HUES64 (cell line): ENCODE data around the gene TMEM132D.
A peak's percentile ranks its signal among the peaks of the same experiment; 100 is the strongest.
"Not testable (repeated sequence)": the region's sequence is repeated elsewhere in the genome, so short reads cannot be mapped to it uniquely, and the experiment has no call there.

Source experiments
- H3K27ac ChIP-seq: 2 replicates; pipeline ENCODE4 v1.7.0; 2013; ENCODE audit warnings: low read depth, low read length, inconsistent platforms
- H3K27me3 ChIP-seq: 2 replicates; pipeline ENCODE4 v1.6.1; 2013; ENCODE audit warnings: mild to moderate bottlenecking, low read length; ENCODE audit not compliant: insufficient read depth
- H3K36me3 ChIP-seq: 2 replicates; pipeline ENCODE4 v1.6.1; 2013; ENCODE audit warnings: mild to moderate bottlenecking, low read length; ENCODE audit not compliant: insufficient read depth
- H3K4me1 ChIP-seq: 2 replicates; pipeline ENCODE4 v1.6.1; 2013; ENCODE audit warnings: mild to moderate bottlenecking, low read length, moderate library complexity; ENCODE audit not compliant: insufficient read depth
- H3K4me3 ChIP-seq: 2 replicates; pipeline ENCODE4 v1.5.1; 2013; ENCODE audit warnings: mild to moderate bottlenecking, low read length, moderate library complexity
- H3K9ac ChIP-seq: 2 replicates; pipeline ENCODE4 v1.6.1; 2013; ENCODE audit warnings: mild to moderate bottlenecking, low read depth, low read length
- H3K9me3 ChIP-seq: 2 replicates; pipeline ENCODE4 v1.6.1; 2013; ENCODE audit warnings: low read depth, low read length; ENCODE audit not compliant: insufficient read depth
- WGBS: fragments of 150-250, 120-280 bp; methylation state at CpG from one replicate; pipeline ENCODE4 v1.1.7; 2013; ENCODE audit warnings: missing lambda C conversion rate; 5-methylcytosine and 5-hydroxymethylcytosine counted together

TMEM132D gene

GRCh38 chr12:129189879-129190278 is 713.9 kb downstream of the TMEM132D start:
- H3K9me3 ChIP-seq, H3K4me1 ChIP-seq, H3K27me3 ChIP-seq, H3K9ac ChIP-seq, H3K36me3 ChIP-seq, H3K4me3 ChIP-seq, H3K27ac ChIP-seq: not testable (repeated sequence)
- 84% methylated on average over 4 of the region's 4 CpGs for WGBS

GRCh38 chr12:129186952-129187351 is 716.9 kb downstream of the TMEM132D start:
- Histone ChIP-seq H3K9ac (no peak overlapping the region), H3K27me3 (no peaks in the 10 kb centered on the region)
- WGBS, result 91% methylated on average over 1 of the region's 1 CpG

GRCh38 chr12:129185855-129186254 is 718.0 kb downstream of the TMEM132D start:
- Histone ChIP-seq H3K9ac (no peak overlapping the region), H3K9me3 (no peaks in the 10 kb centered on the region), H3K4me3 (no peak overlapping the region), H3K36me3 (no peaks in the 10 kb centered on the region), H3K27me3 (no peaks in the 10 kb centered on the region), H3K4me1 (peaks cover 6% of the 10 kb centered on the region; the same call in 1 of the 2 replicates), H3K27ac (no peak overlapping the region)
- 93% methylated on average over 3 of the region's 3 CpGs for WGBS

More at GRCh38 chr12:129186952-129187351, 716.9 kb downstream of the TMEM132D start:
- Histone ChIP-seq H3K4me3 (no peak overlapping the region), H3K36me3 (no peaks in the 10 kb centered on the region), H3K9me3 (no peaks in the 10 kb centered on the region), H3K27ac (no peak overlapping the region), H3K4me1 (peaks cover 6% of the 10 kb centered on the region; the same call in 1 of the 2 replicates)

- 81% methylated on average over 19 of the region's 19 CpGs for WGBS
- no peaks in the 10 kb centered on the region for H3K9me3 ChIP-seq
- H3K36me3 ChIP-seq, result no peaks in the 10 kb centered on the region
- H3K27ac ChIP-seq, result no peak overlapping the region
- H3K27me3 ChIP-seq, result no peaks in the 10 kb centered on the region
- H3K9ac ChIP-seq, result no peak overlapping the region
- H3K4me3 ChIP-seq, result no peak overlapping the region
- peaks cover 6% of the 10 kb centered on the region; the same call in 1 of the 2 replicates for H3K4me1 ChIP-seq
These were observed 719.5 kb downstream of the TMEM132D start for GRCh38 chr12:129184127-129184928.

- H3K36me3 ChIP-seq, result no peaks in the 10 kb centered on the region
- H3K9ac ChIP-seq, result no peak overlapping the region
- H3K4me1 ChIP-seq, result peaks cover 6% of the 10 kb centered on the region; the same call in 1 of the 2 replicates
- H3K9me3 ChIP-seq, result no peaks in the 10 kb centered on the region
- H3K27me3 ChIP-seq, result no peaks in the 10 kb centered on the region
- WGBS, result 96% methylated on average over 7 of the region's 7 CpGs
- no peak overlapping the region for H3K27ac ChIP-seq
- no peak overlapping the region for H3K4me3 ChIP-seq
These were observed 723.8 kb downstream of the TMEM132D start for GRCh38 chr12:129179941-129180553.

- H3K9me3 ChIP-seq, result no peaks in the 10 kb centered on the region
- H3K4me1 ChIP-seq, result no peaks in the 10 kb centered on the region
- no peak overlapping the region for H3K9ac ChIP-seq
- no peak overlapping the region for H3K27ac ChIP-seq
- 94% methylated on average over 2 of the region's 3 CpGs for WGBS
- H3K4me3 ChIP-seq, result no peak overlapping the region
- no peaks in the 10 kb centered on the region for H3K27me3 ChIP-seq
- no peaks in the 10 kb centered on the region for H3K36me3 ChIP-seq
These were observed 733.9 kb downstream of the TMEM132D start for GRCh38 chr12:129169928-129170327.

GRCh38 chr12:129163861-129164260 is 740.0 kb downstream of the TMEM132D start:
- peaks cover 10% of the 10 kb centered on the region for H3K4me1 ChIP-seq
- no peak overlapping the region for H3K4me3 ChIP-seq
- no peaks in the 10 kb centered on the region for H3K27me3 ChIP-seq
- no peak overlapping the region for H3K9ac ChIP-seq
- peak overlapping the region; percentile 15; the same call in 1 of the 2 replicates for H3K27ac ChIP-seq
- 54% methylated on average over 6 of the region's 6 CpGs for WGBS
- H3K9me3 ChIP-seq, result no peaks in the 10 kb centered on the region
- H3K36me3 ChIP-seq, result no peaks in the 10 kb centered on the region

- Histone ChIP-seq H3K9me3 (no peaks in the 10 kb centered on the region), H3K4me3 (no peak overlapping the region), H3K36me3 (no peaks in the 10 kb centered on the region), H3K9ac (no peak overlapping the region), H3K27me3 (no peaks in the 10 kb centered on the region), H3K27ac (peak overlapping the region; percentile 15; the same call in 1 of the 2 replicates), H3K4me1 (peaks cover 10% of the 10 kb centered on the region)
- 37% methylated on average over 4 of the region's 4 CpGs for WGBS
These were observed 740.4 kb downstream of the TMEM132D start for GRCh38 chr12:129163461-129163860.

GRCh38 chr12:129162805-129163204 is 741.0 kb downstream of the TMEM132D start:
- Histone ChIP-seq H3K4me3 (no peak overlapping the region), H3K27ac (no peak overlapping the region), H3K36me3 (no peaks in the 10 kb centered on the region), H3K9me3 (no peaks in the 10 kb centered on the region), H3K4me1 (peaks cover 10% of the 10 kb centered on the region), H3K9ac (no peak overlapping the region), H3K27me3 (no peaks in the 10 kb centered on the region)
- 92% methylated on average over 4 of the region's 4 CpGs for WGBS

- no peak overlapping the region for H3K9ac ChIP-seq
- 68% methylated on average over 4 of the region's 4 CpGs for WGBS
- no peaks in the 10 kb centered on the region for H3K27me3 ChIP-seq
- no peaks in the 10 kb centered on the region for H3K36me3 ChIP-seq
- no peak overlapping the region for H3K4me3 ChIP-seq
- H3K27ac ChIP-seq, result no peak overlapping the region
- no peaks in the 10 kb centered on the region for H3K9me3 ChIP-seq
- H3K4me1 ChIP-seq, result peaks cover 10% of the 10 kb centered on the region
These were observed 742.3 kb downstream of the TMEM132D start for GRCh38 chr12:129161511-129161910.

- Histone ChIP-seq H3K36me3 (no peaks in the 10 kb centered on the region), H3K27ac (no peak overlapping the region), H3K9me3 (no peaks in the 10 kb centered on the region), H3K4me1 (peaks cover 10% of the 10 kb centered on the region), H3K9ac (no peak overlapping the region), H3K27me3 (no peaks in the 10 kb centered on the region), H3K4me3 (no peak overlapping the region)
These were observed 743.5 kb downstream of the TMEM132D start for GRCh38 chr12:129160282-129160681.
